ENCODE measurements around the gene ARHGAP24.
A peak's percentile ranks its signal among the peaks of the same experiment; 100 is the strongest.

Gene ARHGAP24

DNA sequence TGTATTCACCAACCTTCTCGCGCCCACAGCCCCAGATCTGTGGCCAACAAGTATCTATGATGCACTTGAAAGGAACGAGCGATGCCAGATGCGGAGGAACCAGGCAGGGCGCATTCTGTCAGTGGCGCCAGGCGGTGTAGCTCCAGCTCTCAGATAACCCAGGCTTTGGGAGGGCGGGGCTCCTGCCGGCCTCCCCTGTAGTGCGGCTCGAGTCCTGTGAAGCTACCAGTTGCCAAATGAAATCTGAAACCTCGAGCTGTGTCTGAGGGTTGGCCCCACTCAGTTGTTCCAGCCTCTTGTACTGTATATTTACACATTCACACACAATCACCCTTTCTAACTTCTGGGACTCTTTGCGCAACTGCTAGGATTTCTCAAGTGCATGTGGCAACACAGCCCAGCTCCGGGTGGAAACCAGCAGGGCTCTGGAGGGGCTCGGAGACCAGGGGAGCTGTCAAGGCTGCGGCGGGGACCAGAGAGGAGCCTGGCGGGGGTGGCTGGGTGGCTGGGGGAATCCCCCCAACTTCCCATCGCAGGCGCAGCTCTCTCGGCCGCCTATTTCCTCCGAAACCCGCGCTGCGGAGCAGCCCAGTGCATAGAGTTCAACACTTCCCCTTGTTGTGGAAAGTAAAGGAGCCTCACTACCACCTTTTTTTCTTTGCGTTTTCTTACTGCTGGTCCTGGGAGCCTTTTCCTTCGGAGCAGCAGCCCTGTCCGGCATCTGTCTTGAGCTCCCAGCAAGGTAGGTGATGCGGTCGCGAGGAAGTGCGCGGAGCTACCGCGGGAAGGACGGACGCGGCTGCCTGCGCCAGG lies at the start of gene ARHGAP24:
TSS of gene ARHGAP24 (plus strand) at position 333 of the 813 bp plus-strand sequence.
- DNase-seq (ENCODE audit: low spot score), result peak; percentile 63

DNA sequence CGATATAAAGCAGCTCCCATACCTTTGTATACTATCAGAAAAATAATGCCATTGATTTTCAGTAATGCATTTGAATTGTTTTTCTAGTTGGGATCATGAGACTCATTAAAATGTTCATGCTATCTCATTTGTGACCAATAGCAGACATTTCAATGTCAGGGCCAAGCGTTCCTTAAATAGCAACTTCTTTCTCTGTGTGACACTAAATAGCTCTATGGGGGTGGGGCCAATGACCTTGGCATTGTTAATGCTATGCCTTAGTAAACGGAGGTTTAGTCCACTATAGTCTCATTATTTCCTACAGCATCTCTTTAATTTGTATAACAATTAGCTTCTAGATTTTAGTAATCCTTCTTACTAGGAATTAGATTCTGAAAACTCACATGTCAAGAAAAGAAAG lies 48.6 kb upstream of the ARHGAP24 start:
- DNase-seq (ENCODE audit: low spot score), result no peak

DNA sequence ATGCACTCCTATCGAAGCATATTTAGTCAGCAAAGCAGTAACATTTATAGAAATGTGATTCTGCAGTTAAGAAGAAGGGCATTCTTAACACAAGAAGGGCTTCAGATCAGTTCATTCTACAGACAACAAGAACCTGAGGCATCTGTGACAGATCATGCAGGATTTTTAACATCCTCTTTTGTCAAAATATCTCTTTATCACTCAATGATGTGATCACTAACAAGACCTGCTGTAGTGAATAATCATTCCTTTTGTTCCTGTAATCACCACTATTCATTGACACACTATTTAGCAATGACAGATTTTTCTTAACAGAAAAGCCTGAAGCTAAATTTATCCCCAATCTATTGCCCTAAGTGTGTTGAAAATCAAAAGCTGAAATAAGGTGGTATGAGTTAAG lies 47.8 kb upstream of the ARHGAP24 start:
- no peak for DNase-seq (ENCODE audit: low spot score)

DNA sequence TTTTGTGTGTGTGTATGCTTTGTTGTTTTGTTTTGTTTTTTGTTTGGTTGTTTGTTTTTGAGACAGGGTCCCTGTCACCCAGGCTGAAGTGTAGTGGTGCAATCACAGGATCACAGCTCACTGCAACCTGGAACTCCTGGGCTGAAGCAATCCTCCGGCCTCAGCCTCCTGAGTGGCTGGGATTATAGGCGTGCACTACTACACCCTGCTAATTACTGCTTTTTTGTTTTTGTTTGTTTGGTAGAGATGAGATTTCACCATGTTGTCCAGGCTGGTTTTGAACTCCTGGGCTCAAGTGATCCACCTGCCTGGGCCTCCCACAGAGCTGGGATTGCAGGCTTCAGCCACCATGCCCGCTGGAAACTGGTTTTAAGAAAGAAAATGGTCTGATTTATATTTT lies 44.7 kb upstream of the ARHGAP24 start:
- DNase-seq (ENCODE audit: low spot score), result no peak

DNA sequence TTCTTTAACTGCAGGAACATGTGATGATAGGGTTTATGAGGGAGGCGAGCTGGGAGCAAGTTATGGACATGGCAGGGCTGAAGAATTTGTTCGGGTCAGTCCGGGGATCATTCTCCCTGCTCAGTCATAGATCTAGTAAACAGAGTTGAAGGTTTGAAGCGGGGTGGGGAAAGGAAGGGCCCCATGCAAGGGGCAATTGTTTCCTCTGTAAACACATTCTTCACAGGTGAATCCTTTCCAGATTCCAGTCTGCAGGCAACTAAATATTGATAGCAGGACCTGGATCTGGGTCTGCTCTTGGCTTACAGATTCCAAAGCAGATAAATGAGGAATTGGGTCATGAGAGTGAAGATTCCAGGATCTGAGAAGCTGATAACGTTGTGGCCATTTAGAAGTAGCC lies 44.3 kb upstream of the ARHGAP24 start:
- DNase-seq (ENCODE audit: low spot score), result no peak

DNA sequence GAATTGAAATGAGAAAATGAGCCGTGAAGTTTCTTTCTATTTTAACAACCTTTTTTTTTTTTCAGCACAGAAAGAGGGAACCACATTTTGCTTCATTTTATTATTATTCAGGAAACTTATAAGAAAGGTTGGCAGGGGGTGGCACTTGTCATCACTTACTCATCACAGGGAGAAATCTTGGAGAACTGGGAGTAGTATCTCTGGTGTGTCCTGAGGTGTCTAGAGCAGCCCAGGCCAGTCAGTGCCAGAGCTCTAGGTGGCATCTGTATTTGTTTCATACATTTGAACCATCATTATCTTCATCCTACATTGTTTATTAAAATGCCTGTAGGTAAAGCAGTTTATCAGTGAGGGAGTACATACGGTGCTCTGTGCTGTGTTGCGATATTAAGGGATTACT lies 43.8 kb upstream of the ARHGAP24 start:
- no peak for DNase-seq (ENCODE audit: low spot score)

DNA sequence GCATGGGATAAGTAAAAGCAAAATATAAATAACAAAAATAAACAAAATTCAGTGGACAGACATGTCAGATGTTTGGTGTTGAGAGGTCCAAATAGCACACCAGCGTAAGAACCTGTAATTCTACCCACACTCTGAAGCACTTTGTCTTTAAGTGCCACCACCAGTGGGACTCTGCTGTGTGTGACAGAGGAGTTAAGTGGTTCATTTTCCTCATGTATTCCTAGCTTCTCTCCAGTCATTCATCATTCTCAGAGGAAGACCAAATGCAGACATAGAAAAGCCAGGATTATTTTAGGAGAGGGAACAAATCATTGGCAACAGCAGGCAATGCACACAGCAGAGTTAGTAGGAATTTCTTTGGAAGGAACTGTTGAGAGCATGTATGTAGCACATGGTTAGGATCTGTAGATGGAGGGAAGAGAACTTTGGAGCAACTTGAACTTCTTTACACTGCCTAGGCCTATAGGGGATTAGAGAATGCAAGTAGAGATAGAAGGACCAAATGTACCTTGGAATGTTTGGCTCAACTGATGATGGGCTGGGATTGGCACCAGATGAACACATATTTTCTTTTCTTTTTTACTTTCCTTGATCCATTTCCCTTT lies 43.0 kb upstream of the ARHGAP24 start:
- no peak for DNase-seq (ENCODE audit: low spot score)

DNA sequence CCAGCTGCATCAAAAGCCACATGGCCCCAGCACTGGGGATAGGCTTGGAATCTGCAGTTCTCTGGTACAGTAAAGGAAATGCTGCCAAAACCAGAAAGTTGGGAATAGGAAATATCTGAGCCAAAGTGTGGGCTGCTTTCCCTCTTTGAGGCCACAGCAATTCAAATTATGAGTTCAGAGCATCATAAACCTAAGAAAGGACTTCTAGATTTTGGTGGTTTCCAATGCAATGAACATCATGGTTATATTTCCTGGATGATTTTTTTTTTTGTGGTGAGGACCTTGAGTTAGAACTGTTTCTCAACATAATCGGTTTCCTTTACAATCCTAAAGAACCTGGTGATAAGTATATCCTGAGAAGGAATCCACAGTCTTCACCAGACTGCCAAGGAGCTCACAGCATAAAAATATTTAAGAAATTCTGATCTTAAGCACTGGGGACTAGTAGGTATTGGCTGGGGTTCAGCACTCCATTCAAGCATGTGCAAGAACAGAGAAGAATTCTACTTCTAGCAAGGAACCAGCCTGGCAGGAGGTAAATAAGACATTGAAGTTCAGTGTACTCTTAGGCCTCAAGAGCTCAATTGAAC lies 29.8 kb upstream of the ARHGAP24 start:
- DNase-seq (ENCODE audit: low spot score), result no peak

DNA sequence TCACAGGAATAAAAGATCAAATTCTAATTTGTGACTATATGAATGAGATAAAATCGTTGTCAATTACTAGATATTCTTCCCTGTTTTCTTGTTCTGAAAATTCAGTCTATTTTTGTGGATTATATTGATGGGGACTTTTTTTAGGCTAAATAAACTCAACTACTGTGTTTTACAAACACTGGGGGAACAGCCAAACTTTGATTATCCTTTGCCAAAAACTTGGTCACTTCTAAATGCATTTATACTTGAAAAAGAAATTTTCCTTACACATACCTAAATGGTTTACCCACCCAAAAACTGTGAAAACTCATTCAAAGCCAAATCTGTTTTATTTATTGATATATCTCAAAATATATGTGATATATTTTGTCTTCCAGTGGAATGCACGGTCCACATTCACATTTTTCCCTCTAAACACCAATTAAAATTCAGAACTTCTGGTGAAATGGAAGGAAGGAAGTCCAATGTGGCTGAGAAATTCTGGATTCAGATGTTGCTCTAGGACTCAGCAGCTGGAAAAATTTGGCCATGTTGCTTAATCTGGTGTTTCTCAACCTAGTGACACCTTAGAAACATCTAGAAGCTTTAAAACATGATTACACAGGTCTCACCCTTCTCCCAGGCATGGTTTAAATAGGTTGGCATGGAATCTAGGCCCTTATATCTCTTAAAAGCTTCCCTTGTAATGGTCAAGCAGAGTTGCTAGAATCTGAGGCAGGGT lies 28.6 kb upstream of the ARHGAP24 start:
- DNase-seq (ENCODE audit: low spot score), result no peak

DNA sequence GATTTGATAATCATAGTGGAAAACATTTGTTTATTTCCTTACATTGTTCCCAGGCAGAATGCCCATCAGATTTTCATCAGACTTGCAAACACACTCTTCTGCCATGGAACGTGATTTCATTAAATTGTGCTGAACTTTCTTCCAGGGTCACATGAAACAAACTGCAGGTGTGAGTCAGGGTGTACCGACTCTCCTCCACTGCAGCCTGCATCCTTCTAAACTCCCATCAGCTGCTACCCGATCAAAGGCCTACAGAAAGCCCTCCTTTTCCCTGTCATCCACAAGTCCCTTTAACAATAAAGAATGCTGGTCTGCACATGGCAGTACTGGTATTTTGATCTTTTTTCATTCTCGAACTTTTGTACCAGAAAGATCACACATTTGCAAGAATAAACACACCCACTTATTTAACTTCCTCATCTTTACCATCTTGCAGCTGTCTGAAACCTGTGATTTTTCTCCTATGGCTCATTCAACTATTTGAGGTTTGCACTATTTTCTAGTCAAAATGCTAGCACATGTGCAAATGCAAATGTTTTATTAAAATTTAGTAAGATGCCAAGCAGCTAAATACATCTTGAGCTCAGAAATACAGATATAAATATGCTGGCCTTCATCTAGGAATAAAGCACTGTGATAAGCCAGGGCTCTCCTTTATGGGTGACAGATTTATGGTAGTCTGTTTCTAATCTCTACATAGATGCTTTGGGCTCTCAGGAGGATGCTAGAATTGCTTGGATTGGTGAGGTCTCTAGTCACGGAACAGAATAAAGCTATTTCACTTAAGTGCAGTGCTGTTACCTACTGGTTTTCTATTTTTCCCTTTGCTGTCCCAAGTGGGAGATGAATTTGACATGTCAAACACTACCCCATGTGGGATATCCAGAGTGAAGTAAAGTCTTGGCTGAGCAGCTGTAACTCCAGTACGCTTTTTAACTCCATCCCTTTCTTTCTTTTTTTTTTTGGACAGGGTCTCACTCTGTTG lies 25.8 kb upstream of the ARHGAP24 start:
- no peak for DNase-seq (ENCODE audit: low spot score)

DNA sequence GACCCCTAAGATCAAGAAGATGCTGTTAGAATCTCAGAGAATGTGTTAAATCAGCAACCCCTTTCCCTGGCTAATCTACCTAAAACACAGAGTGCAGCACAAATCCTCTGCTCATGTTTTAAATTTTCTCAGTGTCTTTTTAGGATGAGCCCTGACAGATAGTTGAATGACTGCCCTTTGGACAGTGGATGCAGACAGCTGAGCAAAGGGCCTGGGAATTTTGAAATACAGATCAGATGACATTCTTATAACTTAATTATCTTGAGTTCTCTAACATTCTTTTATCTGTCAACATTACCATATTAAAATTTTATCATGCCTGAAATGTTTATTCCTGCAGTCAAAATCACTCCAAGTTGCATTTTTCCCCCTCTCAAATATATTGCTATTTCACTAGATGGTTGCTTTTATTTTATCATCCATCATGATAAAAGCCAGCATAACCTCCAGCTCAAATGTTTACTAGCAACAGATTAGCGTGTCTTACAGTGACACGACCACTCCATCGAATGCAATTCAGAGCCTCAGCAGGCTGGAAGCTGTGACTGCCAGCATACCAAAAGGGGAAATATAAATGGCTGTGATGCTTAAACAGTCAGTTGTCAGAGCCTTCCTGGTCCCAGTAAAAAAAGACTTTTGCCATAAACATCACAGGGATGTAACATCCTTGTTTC lies 22.8 kb upstream of the ARHGAP24 start:
- DNase-seq (ENCODE audit: low spot score), result no peak

DNA sequence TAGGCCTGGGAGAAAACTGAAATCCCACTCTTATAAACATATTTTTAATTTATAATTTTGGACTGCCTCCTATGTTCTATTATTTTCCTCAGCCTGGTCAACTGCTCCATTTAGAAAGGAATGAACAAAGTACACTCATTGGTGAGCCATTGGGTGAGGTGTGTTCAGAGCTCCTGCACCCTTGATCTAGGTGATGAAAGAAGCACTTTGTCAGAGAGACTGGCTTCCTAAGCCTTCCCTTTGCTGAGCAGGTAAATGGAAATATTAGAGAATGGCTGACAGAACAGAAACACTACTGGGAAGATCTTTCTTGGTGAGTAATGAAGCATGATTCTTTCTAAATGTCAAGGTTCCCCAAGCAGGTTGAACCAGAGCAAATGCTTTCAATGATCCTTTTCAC lies 19.0 kb upstream of the ARHGAP24 start:
- DNase-seq (ENCODE audit: low spot score), result no peak

DNA sequence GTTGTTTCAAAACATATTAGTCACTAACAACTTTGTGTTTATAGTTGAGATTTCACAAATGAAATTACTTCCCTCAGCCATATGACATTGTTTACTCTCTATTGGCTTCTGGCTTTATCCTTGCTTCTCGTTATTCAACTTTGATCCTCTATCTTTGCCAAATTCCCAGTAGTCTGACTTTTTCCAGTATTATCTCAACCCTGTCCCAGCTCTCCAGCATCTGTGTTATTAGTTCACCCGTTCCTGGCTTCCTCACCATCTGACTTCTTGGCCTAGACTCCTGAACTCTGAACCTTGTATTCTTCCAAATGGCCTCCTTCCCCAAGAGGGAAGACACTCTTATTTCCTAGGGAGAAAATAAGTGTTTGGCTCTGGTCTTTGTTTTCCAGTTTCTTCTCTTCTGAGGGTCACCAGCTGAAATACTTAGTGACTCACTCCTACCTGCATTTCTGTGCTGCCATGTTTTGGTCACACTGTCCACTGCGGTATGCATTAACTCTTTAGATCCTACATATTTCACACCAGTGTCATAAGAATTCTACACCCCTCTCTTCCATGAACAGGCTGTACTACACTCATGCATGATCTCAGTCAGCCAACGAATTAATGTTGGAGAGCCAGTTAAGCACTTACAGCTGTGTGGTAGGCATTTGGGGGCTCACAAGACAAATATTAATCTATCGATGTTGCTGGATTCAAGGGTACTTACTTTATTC lies 17.0 kb upstream of the ARHGAP24 start:
- DNase-seq (ENCODE audit: low spot score), result no peak

DNA sequence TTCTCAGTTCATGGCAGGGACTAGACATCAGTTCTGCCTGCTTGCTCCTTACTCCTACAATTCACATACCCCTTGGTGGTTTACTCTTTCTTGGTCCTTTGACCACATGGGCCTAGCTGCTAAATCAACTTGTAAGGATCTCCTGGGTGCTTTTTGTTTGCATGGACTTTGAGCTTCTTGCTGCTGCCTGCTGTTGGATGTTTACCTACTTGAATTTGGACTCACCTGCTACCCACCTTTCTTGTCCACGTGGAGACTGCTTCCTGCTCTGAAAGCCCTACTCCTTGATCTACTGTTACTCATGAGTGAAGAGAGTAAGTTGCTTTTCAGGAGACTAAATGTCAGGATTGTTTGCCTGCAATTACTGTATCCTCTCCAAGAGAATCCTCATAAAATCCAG lies 15.2 kb upstream of the ARHGAP24 start:
- DNase-seq (ENCODE audit: low spot score), result no peak

DNA sequence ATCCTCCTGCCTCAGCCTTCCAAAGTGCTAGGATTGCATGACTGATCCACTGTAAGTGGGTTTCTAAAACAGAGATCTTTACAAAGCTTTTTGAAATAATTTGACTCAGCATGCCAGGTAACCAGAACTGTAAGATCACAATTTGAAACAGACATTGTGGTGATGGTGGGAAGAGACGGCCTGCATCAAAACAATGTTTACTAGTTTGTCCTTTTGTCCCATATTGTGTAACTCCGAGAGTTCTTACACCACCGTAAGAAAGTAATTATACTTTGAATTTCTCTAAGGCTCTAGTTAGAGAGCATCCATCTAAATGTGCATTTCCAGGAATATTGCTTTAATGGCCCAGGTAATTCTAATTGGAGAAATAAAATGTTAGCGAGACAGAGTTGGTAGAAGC lies 594 bp upstream of the ARHGAP24 start:
- no peak for DNase-seq (ENCODE audit: low spot score)

DNA sequence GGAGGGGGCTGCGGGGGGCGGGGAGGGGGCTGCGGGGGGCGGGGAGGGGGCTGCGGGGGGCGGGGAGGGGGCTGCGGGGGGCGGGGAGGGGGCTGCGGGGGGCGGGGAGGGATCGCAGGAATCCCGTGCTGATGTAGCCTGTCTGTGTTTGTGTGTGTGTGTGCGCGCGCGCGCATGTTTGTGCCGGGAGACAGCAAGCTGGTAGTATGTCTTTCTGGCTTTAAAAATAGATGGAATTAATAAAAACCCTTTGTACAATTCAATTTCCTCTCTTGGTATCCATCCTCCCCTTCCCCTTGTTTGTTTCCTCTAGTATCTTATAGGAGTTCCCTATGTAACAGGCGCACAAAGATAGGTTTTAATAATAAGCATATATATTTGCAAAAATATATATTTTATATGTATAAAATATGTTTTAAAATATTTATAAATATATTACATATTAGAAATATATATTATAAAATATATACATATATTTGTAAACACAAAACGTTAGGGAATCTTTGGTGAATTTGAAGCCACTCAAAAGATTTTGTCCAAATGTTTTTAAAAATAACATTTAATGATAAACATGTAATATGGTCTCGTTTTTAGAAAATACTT lies 782 bp downstream of the ARHGAP24 start:
- no peak for DNase-seq (ENCODE audit: low spot score)

DNA sequence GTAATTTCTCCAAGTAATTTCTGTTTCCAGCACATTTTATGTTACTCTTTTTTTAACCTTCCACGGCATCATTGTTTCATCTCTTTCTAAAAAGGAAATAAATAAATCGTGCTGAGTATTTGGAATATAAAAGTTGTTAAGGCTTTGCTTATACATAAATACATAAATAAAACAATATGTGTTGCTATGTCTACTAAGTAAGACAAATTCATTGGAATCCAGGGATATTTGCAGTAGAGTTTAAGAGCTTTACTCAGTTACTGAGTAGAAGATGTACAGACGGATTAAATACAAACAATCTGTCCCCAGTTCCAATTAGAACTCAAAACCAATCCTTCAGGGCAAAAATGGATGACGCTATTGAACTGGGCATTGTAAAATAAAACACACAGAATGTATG lies 1.4 kb downstream of the ARHGAP24 start:
- DNase-seq (ENCODE audit: low spot score), result no peak

DNA sequence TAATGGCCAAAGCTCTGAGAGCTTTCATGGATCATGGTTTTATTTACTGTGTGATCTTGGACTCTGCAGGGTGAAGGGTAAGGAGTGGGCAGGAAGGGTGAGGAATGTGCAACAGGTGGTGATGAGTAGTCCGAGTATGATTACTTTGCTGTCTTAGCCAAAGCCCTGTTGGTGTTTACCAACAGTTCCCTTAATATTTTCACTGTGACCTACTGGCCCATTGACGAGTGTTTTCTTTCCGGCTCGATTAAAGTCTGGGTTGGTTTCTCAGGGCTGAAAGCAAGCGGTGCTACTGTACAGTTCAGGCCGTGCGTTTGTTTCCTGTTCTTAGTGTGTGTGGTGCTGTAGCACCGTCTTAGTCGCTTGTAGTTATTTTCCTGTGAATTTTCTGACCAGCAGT lies 2.6 kb downstream of the ARHGAP24 start:
- no peak for DNase-seq (ENCODE audit: low spot score)

DNA sequence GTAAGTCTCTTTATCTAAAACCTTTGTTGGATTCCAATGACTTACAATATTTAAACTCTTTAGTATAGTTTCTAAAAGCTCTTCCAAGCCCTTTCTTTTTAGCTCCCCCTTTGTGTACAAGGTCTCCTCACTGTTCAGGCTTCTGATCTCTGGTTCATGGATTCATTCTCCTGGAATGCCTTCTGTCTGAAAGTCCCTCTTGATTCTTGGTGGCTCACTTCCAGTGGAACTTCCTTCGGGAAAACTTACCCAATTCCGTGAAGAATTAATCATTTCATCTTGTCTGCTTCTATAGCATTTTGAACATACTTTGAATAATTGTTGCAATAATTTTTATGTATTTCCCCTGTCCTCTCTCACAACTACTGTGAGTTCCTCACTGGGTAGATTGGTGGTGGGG lies 3.6 kb downstream of the ARHGAP24 start:
- no peak for DNase-seq (ENCODE audit: low spot score)

Data from RKO (cell line).